Activated CD4-positive, alpha-beta memory T cell treated with anti-CD3 and anti-CD28 coated beads for 36 hours (primary cell): Measurements from ENCODE around the gene HIGD1A. TPM values are rescaled to one million over a fixed set of nuclear protein-coding genes. Genes with fewer than 3 reads are reported as not detected.

Experiments
- CTCF ChIA-PET: fragments of 350-600 bp; sonication (Branson Sonifier 250); formaldehyde crosslinking; loops from one replicate; lab custom pipeline; 2021; ENCODE audit warnings: antibody characterized with exemption, inconsistent platforms; lab: Charles Lee
- POLR2A ChIA-PET: fragments of 350-600 bp; sonication (Branson Sonifier 250); formaldehyde crosslinking; loops from one replicate; lab custom pipeline; 2021; ENCODE audit warnings: antibody characterized with exemption; lab: Charles Lee
- DNase-seq: peaks from one replicate; pipeline ENCODE4 v3.0.0-alpha.2; 2020
- H3K27ac Mint-ChIP-seq: one replicate; pipeline ENCODE4 v1.8.0; 2021; ENCODE audit warnings: mixed read lengths
- H3K27me3 Mint-ChIP-seq: one replicate; pipeline ENCODE4 v1.8.0; 2021; ENCODE audit warnings: mixed read lengths
- H3K36me3 Mint-ChIP-seq: one replicate; pipeline ENCODE4 v1.8.0; 2021; ENCODE audit warnings: mixed read lengths
- H3K4me1 Mint-ChIP-seq: one replicate; pipeline ENCODE4 v1.8.0; 2021; ENCODE audit warnings: low read depth, mixed read lengths
- H3K4me3 Mint-ChIP-seq: one replicate; pipeline ENCODE4 v1.8.0; 2021; ENCODE audit warnings: mild to moderate bottlenecking, mixed read lengths
- H3K9me3 Mint-ChIP-seq: one replicate; pipeline ENCODE4 v1.8.0; 2021; ENCODE audit warnings: mixed read lengths
- intact Hi-C: fragments of 100-400 bp; cut with micrococcal nuclease; formaldehyde crosslinking; loops from one replicate; pipeline ENCODE4 v1.15.1; 2023
- total RNA-seq, 2 experiments: library from RNA; stranded (reverse); gene quantifications; one replicate each; pipeline ENCODE4 v1.2.3, GENCODE V29; 2021

Gene HIGD1A
- total RNA-seq, 2 experiments from 2014 or later: 63.7 to 68.4 TPM

GRCh38 chr3:42750834-42751233 is 53.5 kb downstream of the HIGD1A start:
- no peak overlapping the region for H3K27ac Mint-ChIP-seq
- intact Hi-C loops: no loop called here
- no peaks in the 10 kb centered on the region for H3K27me3 Mint-ChIP-seq
- no peak for DNase-seq
- POLR2A ChIA-PET: no interaction called here
- H3K4me1 Mint-ChIP-seq: peaks cover 25% of the 10 kb centered on the region
- no peak overlapping the region for H3K4me3 Mint-ChIP-seq
- no peaks in the 10 kb centered on the region for H3K9me3 Mint-ChIP-seq
- no peaks in the 10 kb centered on the region for H3K36me3 Mint-ChIP-seq
- CTCF ChIA-PET: interaction anchor here (1.7 kb wide), 1 partner anchor 201 kb away, joined by 4 read pairs; no protein-coding TSS in a partner anchor

- Mint-ChIP-seq H3K27ac (no peak overlapping the region), H3K9me3 (no peaks in the 10 kb centered on the region), H3K36me3 (no peaks in the 10 kb centered on the region), H3K27me3 (no peaks in the 10 kb centered on the region), H3K4me1 (peaks cover 25% of the 10 kb centered on the region), H3K4me3 (no peak overlapping the region)
- ChIA-PET CTCF (interaction anchor here (1.2 to 1.7 kb wide), 2 partner anchors 135 to 200 kb away, joined by 4 read pairs; no protein-coding TSS in a partner anchor), POLR2A (no interaction called here)
- peak; percentile 17 for DNase-seq
- intact Hi-C loops: loop anchor here (5.0 kb wide), 1 partner anchor 192 kb away; no protein-coding TSS in a partner anchor
These were observed 54.5 kb downstream of the HIGD1A start for GRCh38 chr3:42749753-42750231.

DNA sequence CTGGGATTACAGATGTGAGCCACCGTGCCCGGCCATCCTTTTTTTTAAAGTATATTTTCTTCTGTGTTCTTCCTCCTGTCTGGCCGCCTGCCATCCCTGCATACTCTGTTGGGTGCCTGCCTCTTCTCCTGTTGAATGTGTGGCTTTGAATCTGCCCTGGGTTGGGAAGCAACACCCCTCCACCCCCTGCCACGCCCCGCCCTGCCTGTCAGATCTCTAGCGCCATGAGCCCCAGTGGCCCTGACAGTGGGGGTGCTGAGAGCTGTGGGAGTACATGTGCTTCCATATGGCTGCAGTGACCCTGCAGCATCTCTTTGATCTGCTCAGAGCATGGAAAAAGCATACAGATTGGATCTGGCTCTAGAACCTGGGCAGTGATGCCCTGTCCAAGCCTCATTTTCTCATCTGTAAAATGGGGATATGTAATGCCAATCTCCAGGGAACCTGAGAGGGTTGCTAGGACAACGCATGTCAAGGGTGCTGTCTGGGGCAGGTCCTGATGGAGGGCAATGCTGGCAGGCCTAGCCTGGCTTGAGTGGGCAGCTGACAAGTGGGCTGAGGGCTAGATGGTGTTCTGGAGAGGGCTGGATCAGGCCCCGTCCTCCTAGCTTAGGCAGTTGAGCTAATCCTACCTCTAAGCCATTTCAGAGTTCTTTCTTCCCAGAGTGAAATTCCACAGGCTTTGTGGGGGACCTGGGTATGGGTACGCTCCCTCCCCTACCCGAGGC is 55.1 kb downstream of the HIGD1A start:
- Mint-ChIP-seq H3K27ac (no peak overlapping the region), H3K4me1 (peaks cover 25% of the 10 kb centered on the region), H3K9me3 (no peaks in the 10 kb centered on the region), H3K36me3 (no peaks in the 10 kb centered on the region), H3K4me3 (no peak overlapping the region), H3K27me3 (no peaks in the 10 kb centered on the region)
- ChIA-PET CTCF (interaction anchor here (1.2 kb wide), 1 partner anchor 135 kb away, joined by 4 read pairs; no protein-coding TSS in a partner anchor), POLR2A (no interaction called here)
- no peak for DNase-seq
- intact Hi-C loops: loop anchor here (5.0 kb wide), 1 partner anchor 192 kb away; no protein-coding TSS in a partner anchor

DNA sequence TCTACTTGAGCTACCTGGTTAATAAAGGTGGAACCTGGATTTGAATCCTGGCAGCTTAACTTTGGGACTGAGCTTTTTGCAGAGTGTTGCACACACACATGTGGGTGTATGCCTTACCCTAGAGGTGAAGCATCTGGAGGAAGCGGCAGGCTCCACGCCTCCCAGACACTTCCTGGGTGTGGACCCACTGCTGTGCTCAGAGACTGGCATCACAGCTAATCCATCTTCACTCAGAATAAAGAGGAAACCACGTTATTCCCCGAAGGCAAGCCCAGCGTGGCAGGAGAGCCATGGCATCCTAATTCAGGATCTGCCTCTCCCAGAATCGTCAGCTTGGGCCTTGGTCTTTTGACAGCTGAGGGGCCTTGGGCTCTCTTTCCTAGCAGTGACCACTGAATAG is 56.7 kb downstream of the HIGD1A start:
- DNase-seq: peak; percentile 32
- Mint-ChIP-seq H3K9me3 (no peaks in the 10 kb centered on the region), H3K36me3 (no peaks in the 10 kb centered on the region), H3K4me3 (no peak overlapping the region), H3K4me1 (peaks cover 29% of the 10 kb centered on the region), H3K27ac (no peak overlapping the region), H3K27me3 (no peaks in the 10 kb centered on the region)
- POLR2A ChIA-PET: no interaction called here
- CTCF ChIA-PET: interaction anchor here (0.8 to 1.5 kb wide), 2 partner anchors 165 to 203 kb away, joined by 3 read pairs; no protein-coding TSS in a partner anchor
- intact Hi-C loops: loop anchor here (5.0 kb wide), 1 partner anchor 190 kb away; no protein-coding TSS in a partner anchor

- Mint-ChIP-seq H3K27me3 (no peaks in the 10 kb centered on the region), H3K9me3 (no peaks in the 10 kb centered on the region), H3K4me3 (no peak overlapping the region), H3K27ac (no peak overlapping the region), H3K4me1 (peaks cover 29% of the 10 kb centered on the region), H3K36me3 (no peaks in the 10 kb centered on the region)
- DNase-seq: no peak
- ChIA-PET CTCF (interaction anchor here (0.7 to 3.1 kb wide), 12 partner anchors 9 to 245 kb away, joined by 3 to 31 read pairs (median 4); partner anchors contain the start of genes SEC22C and VIPR1), POLR2A (interaction anchor here (1.1 kb wide), 1 partner anchor 165 kb away, joined by 4 read pairs; the partner anchor contains the start of gene SEC22C)
- intact Hi-C loops: loop anchor here (5.0 kb wide), 1 partner anchor 189 kb away; no protein-coding TSS in a partner anchor
These were observed 57.5 kb downstream of the HIGD1A start for GRCh38 chr3:42746455-42747450.

DNA sequence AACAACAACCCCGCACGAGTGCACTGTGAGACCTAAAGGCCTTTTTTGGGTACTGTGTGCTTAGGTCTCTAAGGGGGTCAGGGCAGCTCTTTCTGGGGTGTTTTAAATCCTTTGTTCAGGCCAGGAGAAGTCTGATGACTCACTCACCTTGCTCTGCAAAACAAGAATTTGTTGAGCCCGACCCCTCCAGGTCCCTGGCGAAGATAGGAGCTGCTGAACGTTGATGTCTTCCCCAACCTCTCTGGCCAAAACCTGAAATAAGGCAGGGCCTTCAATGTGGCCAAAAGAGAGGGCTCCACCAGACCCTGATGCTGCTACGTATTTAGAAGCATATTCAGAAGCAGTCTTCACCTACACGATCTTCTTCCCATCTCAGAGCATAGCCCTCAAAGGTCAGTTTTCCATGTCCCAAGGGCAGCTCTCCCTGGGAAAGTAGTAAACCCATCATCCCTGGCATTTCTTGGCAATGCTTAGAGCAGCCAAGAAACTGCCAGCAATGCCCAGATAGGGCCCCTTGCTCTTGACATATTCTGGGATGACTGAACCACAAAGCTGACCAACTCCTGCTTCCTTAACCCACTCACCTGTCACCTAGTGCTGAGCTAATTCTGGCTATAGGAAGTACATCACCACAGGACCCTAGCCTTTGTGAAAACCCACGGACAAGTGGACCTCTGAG is 58.4 kb downstream of the HIGD1A start:
- no peaks in the 10 kb centered on the region for H3K9me3 Mint-ChIP-seq
- H3K4me1 Mint-ChIP-seq: peaks cover 29% of the 10 kb centered on the region
- ChIA-PET CTCF (interaction anchor here (0.5 to 3.1 kb wide), 17 partner anchors 10 to 244 kb away, joined by 3 to 31 read pairs (median 4); partner anchors contain the start of genes SEC22C and VIPR1), POLR2A (interaction anchor here (1.1 kb wide), 1 partner anchor 164 kb away, joined by 4 read pairs; the partner anchor contains the start of gene SEC22C)
- H3K4me3 Mint-ChIP-seq: no peak overlapping the region
- DNase-seq: no peak
- H3K27me3 Mint-ChIP-seq: no peaks in the 10 kb centered on the region
- H3K36me3 Mint-ChIP-seq: no peaks in the 10 kb centered on the region
- no peak overlapping the region for H3K27ac Mint-ChIP-seq
- intact Hi-C loops: loop anchor here (5.0 kb wide), 1 partner anchor 189 kb away; no protein-coding TSS in a partner anchor

- no peaks in the 10 kb centered on the region for H3K27me3 Mint-ChIP-seq
- H3K36me3 Mint-ChIP-seq: no peaks in the 10 kb centered on the region
- POLR2A ChIA-PET: interaction anchor here (1.1 kb wide), 1 partner anchor 163 kb away, joined by 4 read pairs; the partner anchor contains the start of gene SEC22C
- peaks cover 29% of the 10 kb centered on the region for H3K4me1 Mint-ChIP-seq
- CTCF ChIA-PET: interaction anchor here (0.7 to 3.1 kb wide), 12 partner anchors 10 to 243 kb away, joined by 3 to 31 read pairs (median 6); partner anchors contain the start of genes SEC22C and VIPR1
- intact Hi-C loops: loop anchor here (5.0 kb wide), 1 partner anchor 188 kb away; no protein-coding TSS in a partner anchor
- no peak overlapping the region for H3K27ac Mint-ChIP-seq
- no peak for DNase-seq
- no peaks in the 10 kb centered on the region for H3K9me3 Mint-ChIP-seq
- H3K4me3 Mint-ChIP-seq: no peak overlapping the region
These were observed 59.0 kb downstream of the HIGD1A start for GRCh38 chr3:42745291-42745745.

GRCh38 chr3:42743204-42743995 is 60.9 kb downstream of the HIGD1A start:
- Mint-ChIP-seq H3K9me3 (no peaks in the 10 kb centered on the region), H3K27me3 (no peaks in the 10 kb centered on the region), H3K36me3 (no peaks in the 10 kb centered on the region), H3K4me1 (peaks cover 21% of the 10 kb centered on the region), H3K4me3 (no peak overlapping the region), H3K27ac (no peak overlapping the region)
- ChIA-PET CTCF (interaction anchor here (0.7 to 3.1 kb wide), 22 partner anchors 12 to 265 kb away, joined by 3 to 31 read pairs (median 3); partner anchors contain the start of genes KLHL40, SEC22C, VIPR1 and ZBTB47), POLR2A (no interaction called here)
- DNase-seq: no peak
- intact Hi-C loops: loop anchor here (5.0 kb wide), 1 partner anchor 91 kb away; the partner anchor contains the start of gene ZBTB47

DNA sequence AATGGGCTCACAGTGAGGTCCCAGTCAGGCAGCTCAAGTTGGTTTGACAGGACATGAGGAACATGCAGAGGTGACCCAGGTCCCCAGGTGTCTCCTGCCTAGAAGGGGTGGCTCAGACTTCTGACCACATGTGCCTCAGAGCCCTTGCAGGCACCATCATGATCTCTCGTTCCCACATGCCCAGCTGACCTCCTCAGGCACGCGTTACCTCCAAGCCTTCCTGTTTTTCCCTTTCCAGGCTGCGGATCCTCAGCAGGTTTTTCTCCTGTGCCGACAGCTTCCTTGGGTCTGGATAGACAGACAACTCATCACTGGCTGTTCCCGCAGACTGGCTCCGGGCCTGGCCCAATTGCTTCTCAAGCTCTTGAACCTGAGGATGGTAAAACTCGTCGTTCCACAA is 61.6 kb downstream of the HIGD1A start:
- Mint-ChIP-seq H3K36me3 (no peaks in the 10 kb centered on the region), H3K4me1 (peaks cover 14% of the 10 kb centered on the region), H3K4me3 (no peak overlapping the region), H3K9me3 (no peaks in the 10 kb centered on the region), H3K27me3 (no peaks in the 10 kb centered on the region), H3K27ac (no peak overlapping the region)
- intact Hi-C loops: loop anchor here (5.0 kb wide), 1 partner anchor 90 kb away; the partner anchor contains the start of gene ZBTB47
- ChIA-PET CTCF (interaction anchor here (0.9 to 1.4 kb wide), 5 partner anchors 74 to 240 kb away, joined by 3 to 8 read pairs (median 3); partner anchors contain the start of genes SEC22C, VIPR1 and ZBTB47), POLR2A (no interaction called here)
- no peak for DNase-seq

DNA sequence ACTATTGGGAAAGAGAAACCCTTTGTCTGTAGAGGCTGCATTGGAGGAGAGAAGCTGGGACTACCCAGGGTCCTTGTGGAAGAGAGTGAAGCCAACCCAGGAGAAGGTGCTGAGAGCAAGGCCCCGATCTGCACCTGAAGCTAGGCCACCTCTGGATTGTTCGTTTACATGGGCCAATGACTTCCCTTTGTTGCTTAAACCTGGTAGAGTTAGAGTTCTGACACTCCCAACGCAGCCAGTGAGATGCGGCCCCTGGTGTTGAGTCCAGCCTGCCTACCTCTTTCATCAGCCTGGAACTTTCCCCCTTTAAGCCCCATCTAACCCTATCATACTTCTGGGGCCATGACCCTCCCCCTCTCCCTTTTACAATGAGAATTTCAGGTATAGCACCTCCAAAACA is 62.0 kb downstream of the HIGD1A start:
- no peak overlapping the region for H3K27ac Mint-ChIP-seq
- DNase-seq: no peak

More for the DNA sequence above, 62.0 kb downstream of the HIGD1A start:
- intact Hi-C loops: loop anchor here (5.0 kb wide), 1 partner anchor 90 kb away; the partner anchor contains the start of gene ZBTB47
- Mint-ChIP-seq H3K4me1 (peaks cover 10% of the 10 kb centered on the region), H3K36me3 (no peaks in the 10 kb centered on the region), H3K9me3 (no peaks in the 10 kb centered on the region), H3K4me3 (no peak overlapping the region), H3K27me3 (no peaks in the 10 kb centered on the region)
- ChIA-PET CTCF (interaction anchor here (1.3 to 1.4 kb wide), 3 partner anchors 81 to 240 kb away, joined by 3 to 8 read pairs (median 3); partner anchors contain the start of genes SEC22C and VIPR1), POLR2A (no interaction called here)
